Chondrocyte (in vitro differentiated cells): ENCODE measurements around the gene NPC2. TPM values are rescaled to one million over a fixed set of nuclear protein-coding genes. Genes with fewer than 3 reads are reported as not detected.

Source experiments
- DNase-seq: peaks from one replicate; pipeline ENCODE4 v3.0.0; 2021; ENCODE audit warnings: mixed read lengths, low spot score
- H3K27ac Mint-ChIP-seq: one replicate; pipeline ENCODE4 v1.8.0; 2021; ENCODE audit warnings: mild to moderate bottlenecking, moderate library complexity, mixed read lengths; ENCODE audit not compliant: unreplicated experiment
- H3K27me3 Mint-ChIP-seq: 2 replicates; pipeline ENCODE4 v1.8.0; 2021; ENCODE audit warnings: low read depth, mixed read lengths
- H3K36me3 Mint-ChIP-seq: 2 replicates; pipeline ENCODE4 v1.8.0; 2021; ENCODE audit warnings: low read depth, mixed read lengths
- H3K4me1 Mint-ChIP-seq: 2 replicates; pipeline ENCODE4 v1.8.0; 2021; ENCODE audit warnings: low read depth, mild to moderate bottlenecking, mixed read lengths
- H3K4me3 Mint-ChIP-seq: one replicate; pipeline ENCODE4 v1.8.0; 2021; ENCODE audit warnings: mild to moderate bottlenecking, moderate library complexity, mixed read lengths; ENCODE audit not compliant: unreplicated experiment
- H3K9me3 Mint-ChIP-seq: 2 replicates; pipeline ENCODE4 v1.8.0; 2021; ENCODE audit warnings: low read depth, mixed read lengths
- CTCF ChIP-seq: fragments of 200-600 bp; sonication (generic); IDR thresholded peaks from 2 replicates; pipeline ENCODE4 v1.5.0; 2021; ENCODE audit warnings: antibody characterized with exemption, mild to moderate bottlenecking, moderate library complexity
- total RNA-seq: library from RNA; stranded (reverse); gene quantifications from 3 replicates; pipeline ENCODE4 v1.2.1, GENCODE V29; 2021

NPC2 gene
- total RNA-seq, 1 donor from 2014 or later, result 209 TPM

- H3K36me3 Mint-ChIP-seq, result peaks cover 27% of the 10 kb centered on the region
These were observed 15.2 kb upstream of the NPC2 start for GRCh38 chr14:74508292-74508731.

DNA sequence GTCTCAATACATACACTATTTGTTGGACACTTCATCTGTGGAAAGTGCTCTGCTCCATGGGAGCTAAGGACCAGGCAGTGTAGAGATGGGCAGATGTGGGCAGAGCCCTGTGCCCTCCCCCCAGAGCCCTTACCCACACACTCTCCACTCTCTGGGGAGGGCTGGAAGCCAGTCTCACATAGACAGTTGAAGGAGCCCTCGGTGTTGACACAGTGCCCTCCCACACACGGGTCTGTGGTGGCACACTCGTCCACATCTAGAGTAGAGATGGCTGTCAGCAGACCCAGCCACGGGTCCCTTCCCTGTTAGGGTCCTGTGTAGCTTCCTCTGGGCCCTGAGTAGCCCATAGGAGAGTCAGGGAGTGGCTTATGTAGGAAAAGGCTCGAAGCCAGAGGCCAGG lies 14.7 kb upstream of the NPC2 start:
- H3K4me1 Mint-ChIP-seq, result peaks cover 32% of the 10 kb centered on the region
- peaks cover 24% of the 10 kb centered on the region for H3K36me3 Mint-ChIP-seq
- no peak for TF ChIP-seq CTCF
- DNase-seq, result no peak
- H3K9me3 Mint-ChIP-seq, result no peaks in the 10 kb centered on the region
- H3K27me3 Mint-ChIP-seq, result no peaks in the 10 kb centered on the region
- no peak overlapping the region for H3K27ac Mint-ChIP-seq
- H3K4me3 Mint-ChIP-seq, result no peak overlapping the region

More at GRCh38 chr14:74508292-74508731, 15.2 kb upstream of the NPC2 start:
- peak; percentile 68 for TF ChIP-seq CTCF
- H3K9me3 Mint-ChIP-seq, result no peaks in the 10 kb centered on the region
- no peak for DNase-seq
- H3K4me1 Mint-ChIP-seq, result peaks cover 34% of the 10 kb centered on the region
- no peak overlapping the region for H3K4me3 Mint-ChIP-seq
- H3K27ac Mint-ChIP-seq, result no peak overlapping the region
- no peaks in the 10 kb centered on the region for H3K27me3 Mint-ChIP-seq

DNA sequence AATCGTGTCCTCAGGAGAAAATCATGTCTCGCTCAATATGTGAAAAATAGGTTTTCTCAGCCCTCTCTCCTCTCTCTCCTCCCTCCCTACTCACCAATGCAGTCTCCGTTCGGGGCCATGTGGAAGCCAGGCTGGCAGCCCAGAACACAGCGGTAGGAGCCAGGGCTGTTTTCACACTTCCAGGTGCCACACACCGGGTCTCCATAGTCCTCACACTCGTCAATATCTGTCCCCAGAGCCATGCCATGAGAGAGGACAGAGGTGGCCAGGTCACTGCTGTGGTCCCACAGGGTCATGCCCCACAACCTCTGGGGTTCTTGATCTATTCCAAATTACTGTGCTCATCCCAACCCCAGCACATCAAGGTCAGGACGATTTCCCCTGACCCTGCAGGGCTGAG lies 14.0 kb upstream of the NPC2 start:
- Mint-ChIP-seq H3K36me3 (peaks cover 20% of the 10 kb centered on the region), H3K4me3 (no peak overlapping the region), H3K27me3 (no peaks in the 10 kb centered on the region), H3K9me3 (no peaks in the 10 kb centered on the region), H3K27ac (no peak overlapping the region), H3K4me1 (peaks cover 30% of the 10 kb centered on the region)
- no peak for DNase-seq
- no peak for TF ChIP-seq CTCF

GRCh38 chr14:74506411-74506851 lies 13.3 kb upstream of the NPC2 start:
- H3K4me3 Mint-ChIP-seq, result no peak overlapping the region
- DNase-seq, result no peak
- no peaks in the 10 kb centered on the region for H3K9me3 Mint-ChIP-seq
- no peaks in the 10 kb centered on the region for H3K27me3 Mint-ChIP-seq
- TF ChIP-seq CTCF, result no peak
- no peak overlapping the region for H3K27ac Mint-ChIP-seq
- peaks cover 19% of the 10 kb centered on the region for H3K36me3 Mint-ChIP-seq
- peaks cover 30% of the 10 kb centered on the region for H3K4me1 Mint-ChIP-seq

DNA sequence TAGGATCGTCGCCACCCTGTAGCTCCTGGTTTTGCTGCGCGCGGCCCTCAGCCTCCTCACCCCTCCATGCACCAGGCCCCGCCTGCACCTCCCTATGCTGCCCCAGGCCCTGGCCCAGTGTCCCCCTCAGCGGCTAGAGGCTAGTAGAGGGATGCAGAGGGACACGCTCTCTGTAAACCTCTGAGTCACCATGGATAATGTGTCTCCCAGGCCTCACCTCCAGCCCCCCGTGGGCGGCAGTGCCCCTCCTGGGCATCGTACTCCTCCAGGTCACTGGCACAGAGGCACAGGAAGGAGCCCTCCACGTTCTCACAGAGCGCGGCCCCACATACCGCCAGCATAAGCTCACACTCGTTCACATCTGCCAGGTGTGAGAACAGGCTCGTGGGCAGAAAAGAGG lies 12.7 kb upstream of the NPC2 start:
- Mint-ChIP-seq H3K27ac (no peak overlapping the region), H3K27me3 (no peaks in the 10 kb centered on the region), H3K4me1 (peaks cover 28% of the 10 kb centered on the region), H3K9me3 (no peaks in the 10 kb centered on the region), H3K36me3 (peaks cover 17% of the 10 kb centered on the region), H3K4me3 (no peak overlapping the region)
- TF ChIP-seq CTCF, result no peak
- DNase-seq, result no peak
